ENCODE data around the gene BAZ2B. TPM values are rescaled to one million over a fixed set of nuclear protein-coding genes. Genes with fewer than 3 reads are reported as not detected.

BAZ2B gene
- total and polyA plus RNA-seq, 2 experiments from 2014 or later: 51.7 to 62.9 TPM

DNA sequence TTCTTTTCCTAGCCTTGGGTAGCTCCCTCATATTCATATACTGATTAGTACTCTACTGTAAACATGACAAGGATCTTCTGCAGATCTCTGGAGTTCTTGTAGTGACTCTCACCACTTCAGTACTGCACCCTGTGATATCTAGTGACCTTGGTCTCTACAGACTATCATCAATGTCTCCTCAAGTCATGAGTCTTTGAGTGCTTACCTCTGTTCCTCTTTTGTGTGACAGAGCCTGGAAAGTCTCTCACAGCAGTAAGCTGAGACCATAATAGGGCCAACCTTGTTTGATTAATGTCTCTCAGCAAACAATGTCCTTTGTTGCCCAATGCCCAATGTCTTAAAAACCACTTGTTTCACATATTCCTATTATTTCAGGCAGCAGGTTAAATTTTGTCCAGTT is 34.2 kb upstream of the BAZ2B start (continued):
- TF ChIP-seq, protein P1, sequence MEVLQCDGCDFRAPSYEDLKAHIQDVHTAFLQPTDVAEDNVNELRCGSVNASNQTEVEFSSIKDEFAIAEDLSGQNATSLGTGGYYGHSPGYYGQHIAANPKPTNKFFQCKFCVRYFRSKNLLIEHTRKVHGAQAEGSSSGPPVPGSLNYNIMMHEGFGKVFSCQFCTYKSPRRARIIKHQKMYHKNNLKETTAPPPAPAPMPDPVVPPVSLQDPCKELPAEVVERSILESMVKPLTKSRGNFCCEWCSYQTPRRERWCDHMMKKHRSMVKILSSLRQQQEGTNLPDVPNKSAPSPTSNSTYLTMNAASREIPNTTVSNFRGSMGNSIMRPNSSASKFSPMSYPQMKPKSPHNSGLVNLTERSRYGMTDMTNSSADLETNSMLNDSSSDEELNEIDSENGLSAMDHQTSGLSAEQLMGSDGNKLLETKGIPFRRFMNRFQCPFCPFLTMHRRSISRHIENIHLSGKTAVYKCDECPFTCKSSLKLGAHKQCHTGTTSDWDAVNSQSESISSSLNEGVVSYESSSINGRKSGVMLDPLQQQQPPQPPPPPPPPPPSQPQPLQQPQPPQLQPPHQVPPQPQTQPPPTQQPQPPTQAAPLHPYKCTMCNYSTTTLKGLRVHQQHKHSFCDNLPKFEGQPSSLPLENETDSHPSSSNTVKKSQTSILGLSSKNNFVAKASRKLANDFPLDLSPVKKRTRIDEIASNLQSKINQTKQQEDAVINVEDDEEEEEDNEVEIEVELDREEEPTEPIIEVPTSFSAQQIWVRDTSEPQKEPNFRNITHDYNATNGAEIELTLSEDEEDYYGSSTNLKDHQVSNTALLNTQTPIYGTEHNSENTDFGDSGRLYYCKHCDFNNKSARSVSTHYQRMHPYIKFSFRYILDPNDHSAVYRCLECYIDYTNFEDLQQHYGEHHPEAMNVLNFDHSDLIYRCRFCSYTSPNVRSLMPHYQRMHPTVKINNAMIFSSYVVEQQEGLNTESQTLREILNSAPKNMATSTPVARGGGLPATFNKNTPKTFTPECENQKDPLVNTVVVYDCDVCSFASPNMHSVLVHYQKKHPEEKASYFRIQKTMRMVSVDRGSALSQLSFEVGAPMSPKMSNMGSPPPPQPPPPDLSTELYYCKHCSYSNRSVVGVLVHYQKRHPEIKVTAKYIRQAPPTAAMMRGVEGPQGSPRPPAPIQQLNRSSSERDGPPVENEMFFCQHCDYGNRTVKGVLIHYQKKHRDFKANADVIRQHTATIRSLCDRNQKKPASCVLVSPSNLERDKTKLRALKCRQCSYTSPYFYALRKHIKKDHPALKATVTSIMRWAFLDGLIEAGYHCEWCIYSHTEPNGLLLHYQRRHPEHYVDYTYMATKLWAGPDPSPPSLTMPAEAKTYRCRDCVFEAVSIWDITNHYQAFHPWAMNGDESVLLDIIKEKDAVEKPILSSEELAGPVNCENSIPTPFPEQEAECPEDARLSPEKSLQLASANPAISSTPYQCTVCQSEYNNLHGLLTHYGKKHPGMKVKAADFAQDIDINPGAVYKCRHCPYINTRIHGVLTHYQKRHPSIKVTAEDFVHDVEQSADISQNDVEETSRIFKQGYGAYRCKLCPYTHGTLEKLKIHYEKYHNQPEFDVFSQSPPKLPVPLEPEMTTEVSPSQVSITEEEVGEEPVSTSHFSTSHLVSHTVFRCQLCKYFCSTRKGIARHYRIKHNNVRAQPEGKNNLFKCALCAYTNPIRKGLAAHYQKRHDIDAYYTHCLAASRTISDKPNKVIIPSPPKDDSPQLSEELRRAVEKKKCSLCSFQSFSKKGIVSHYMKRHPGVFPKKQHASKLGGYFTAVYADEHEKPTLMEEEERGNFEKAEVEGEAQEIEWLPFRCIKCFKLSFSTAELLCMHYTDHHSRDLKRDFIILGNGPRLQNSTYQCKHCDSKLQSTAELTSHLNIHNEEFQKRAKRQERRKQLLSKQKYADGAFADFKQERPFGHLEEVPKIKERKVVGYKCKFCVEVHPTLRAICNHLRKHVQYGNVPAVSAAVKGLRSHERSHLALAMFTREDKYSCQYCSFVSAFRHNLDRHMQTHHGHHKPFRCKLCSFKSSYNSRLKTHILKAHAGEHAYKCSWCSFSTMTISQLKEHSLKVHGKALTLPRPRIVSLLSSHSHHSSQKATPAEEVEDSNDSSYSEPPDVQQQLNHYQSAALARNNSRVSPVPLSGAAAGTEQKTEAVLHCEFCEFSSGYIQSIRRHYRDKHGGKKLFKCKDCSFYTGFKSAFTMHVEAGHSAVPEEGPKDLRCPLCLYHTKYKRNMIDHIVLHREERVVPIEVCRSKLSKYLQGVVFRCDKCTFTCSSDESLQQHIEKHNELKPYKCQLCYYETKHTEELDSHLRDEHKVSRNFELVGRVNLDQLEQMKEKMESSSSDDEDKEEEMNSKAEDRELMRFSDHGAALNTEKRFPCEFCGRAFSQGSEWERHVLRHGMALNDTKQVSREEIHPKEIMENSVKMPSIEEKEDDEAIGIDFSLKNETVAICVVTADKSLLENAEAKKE (CRISPR knock-in tag; IDR thresholded peaks at IDR 0.05): no peak
- TF ChIP-seq ZNF114 (CRISPR knock-in tag; IDR thresholded peaks at IDR 0.05): no peak
- TF ChIP-seq, protein P2, sequence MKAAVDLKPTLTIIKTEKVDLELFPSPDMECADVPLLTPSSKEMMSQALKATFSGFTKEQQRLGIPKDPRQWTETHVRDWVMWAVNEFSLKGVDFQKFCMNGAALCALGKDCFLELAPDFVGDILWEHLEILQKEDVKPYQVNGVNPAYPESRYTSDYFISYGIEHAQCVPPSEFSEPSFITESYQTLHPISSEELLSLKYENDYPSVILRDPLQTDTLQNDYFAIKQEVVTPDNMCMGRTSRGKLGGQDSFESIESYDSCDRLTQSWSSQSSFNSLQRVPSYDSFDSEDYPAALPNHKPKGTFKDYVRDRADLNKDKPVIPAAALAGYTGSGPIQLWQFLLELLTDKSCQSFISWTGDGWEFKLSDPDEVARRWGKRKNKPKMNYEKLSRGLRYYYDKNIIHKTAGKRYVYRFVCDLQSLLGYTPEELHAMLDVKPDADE (IDR thresholded peaks at IDR 0.05): no peak
- TF ChIP-seq, protein P3, sequence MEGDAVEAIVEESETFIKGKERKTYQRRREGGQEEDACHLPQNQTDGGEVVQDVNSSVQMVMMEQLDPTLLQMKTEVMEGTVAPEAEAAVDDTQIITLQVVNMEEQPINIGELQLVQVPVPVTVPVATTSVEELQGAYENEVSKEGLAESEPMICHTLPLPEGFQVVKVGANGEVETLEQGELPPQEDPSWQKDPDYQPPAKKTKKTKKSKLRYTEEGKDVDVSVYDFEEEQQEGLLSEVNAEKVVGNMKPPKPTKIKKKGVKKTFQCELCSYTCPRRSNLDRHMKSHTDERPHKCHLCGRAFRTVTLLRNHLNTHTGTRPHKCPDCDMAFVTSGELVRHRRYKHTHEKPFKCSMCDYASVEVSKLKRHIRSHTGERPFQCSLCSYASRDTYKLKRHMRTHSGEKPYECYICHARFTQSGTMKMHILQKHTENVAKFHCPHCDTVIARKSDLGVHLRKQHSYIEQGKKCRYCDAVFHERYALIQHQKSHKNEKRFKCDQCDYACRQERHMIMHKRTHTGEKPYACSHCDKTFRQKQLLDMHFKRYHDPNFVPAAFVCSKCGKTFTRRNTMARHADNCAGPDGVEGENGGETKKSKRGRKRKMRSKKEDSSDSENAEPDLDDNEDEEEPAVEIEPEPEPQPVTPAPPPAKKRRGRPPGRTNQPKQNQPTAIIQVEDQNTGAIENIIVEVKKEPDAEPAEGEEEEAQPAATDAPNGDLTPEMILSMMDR (conservative IDR thresholded peaks at IDR 0.05; ENCODE audit: low read depth in 2 of 2): no peak

DNA sequence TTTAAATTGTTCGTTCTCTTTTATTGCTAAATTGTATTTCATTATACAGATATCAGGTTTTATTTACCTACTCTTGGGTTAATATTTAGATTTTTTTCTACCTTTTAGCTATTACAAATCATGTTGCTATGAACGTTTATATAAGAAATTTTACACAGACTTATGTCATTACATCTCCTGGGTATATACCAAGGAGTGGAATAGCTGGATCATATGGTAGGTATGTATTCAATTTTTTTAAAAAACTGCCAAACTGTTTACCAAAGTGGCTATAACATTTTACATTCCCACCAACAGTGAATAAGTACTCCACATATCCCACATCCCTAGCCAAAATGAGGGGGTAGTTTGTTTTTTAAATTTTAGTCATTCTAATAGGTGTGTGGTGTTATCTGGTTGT is 32.3 kb upstream of the BAZ2B start:
- H3K9me2 ChIP-seq (ENCODE audit: insufficient read depth): no peaks in the 10 kb centered on the region; the same call in 1 of the 2 replicates
- no peak overlapping the region for H3K4me3 ChIP-seq
- DNase-seq (ENCODE audit: low spot score) (no peak), ATAC-seq (no peak)
- no peaks in the 10 kb centered on the region for H3K27me3 ChIP-seq (ENCODE audit: insufficient read depth)
- no peak overlapping the region for H3K27ac Mint-ChIP-seq
- no peak overlapping the region for H2AFZ ChIP-seq
- no peaks in the 10 kb centered on the region for H3K4me1 ChIP-seq (ENCODE audit: insufficient read depth)
- H3K9me3 Mint-ChIP-seq: peaks cover 46% of the 10 kb centered on the region
- H3K27me3 Mint-ChIP-seq (ENCODE audit: insufficient read depth, low read depth, poor library complexity): no peaks in the 10 kb centered on the region
- no peaks in the 10 kb centered on the region for H3K36me3 ChIP-seq (ENCODE audit: insufficient read depth)
- no peaks in the 10 kb centered on the region for H3F3A ChIP-seq (replicated peaks; ENCODE audit: low read depth)
- H4K20me1 ChIP-seq (replicated peaks; ENCODE audit: insufficient read depth): no peaks in the 10 kb centered on the region
- no peak overlapping the region for H3K4me3 Mint-ChIP-seq
- H3K4me1 Mint-ChIP-seq: no peaks in the 10 kb centered on the region
- H3K27ac ChIP-seq (ENCODE audit: low read depth): no peak overlapping the region
- H3K36me3 Mint-ChIP-seq (ENCODE audit: low read depth): peaks cover 40% of the 10 kb centered on the region
- no peaks in the 10 kb centered on the region for H3K79me2 ChIP-seq (replicated peaks; ENCODE audit: insufficient read depth)
- H3K4me2 ChIP-seq: no peak overlapping the region
- TF ChIP-seq, protein P1 (CRISPR knock-in tag; IDR thresholded peaks at IDR 0.05): no peak
- TF ChIP-seq EZH2phosphoT487 (IDR thresholded peaks at IDR 0.05; ENCODE audit: unreplicated experiment) (no peak), ZNF331 (CRISPR knock-in tag; IDR thresholded peaks at IDR 0.05; ENCODE audit: low read depth) (no peak), STAT1 (IDR thresholded peaks at IDR 0.05; ENCODE audit: unreplicated experiment) (no peak)

Measured in GM23338 (cell line).